NCI-H460 (cell line): ENCODE results near the gene MYO6. TPM values are rescaled to one million over a fixed set of nuclear protein-coding genes. Genes with fewer than 3 reads are reported as not detected.
"Not testable (repeated sequence)": the region's sequence is repeated elsewhere in the genome, so short reads cannot be mapped to it uniquely, and the experiment has no call there.

ENCODE experiments used
- DNase-seq: peaks from one replicate; pipeline ENCODE4 v3.0.0-alpha.2; 2016; ENCODE audit warnings: low read depth; ENCODE audit errors: extremely low read depth
- total RNA-seq: library from RNA; depleted of rRNA; stranded (reverse); fragments of >200 nt; shearing (Covaris generic); gene quantifications from 2 replicates; pipeline ENCODE4 v1.2.3, GENCODE V29; 2014

The MYO6 gene
- total RNA-seq, 1 experiment from 2014 or later = 7.8 TPM

DNA sequence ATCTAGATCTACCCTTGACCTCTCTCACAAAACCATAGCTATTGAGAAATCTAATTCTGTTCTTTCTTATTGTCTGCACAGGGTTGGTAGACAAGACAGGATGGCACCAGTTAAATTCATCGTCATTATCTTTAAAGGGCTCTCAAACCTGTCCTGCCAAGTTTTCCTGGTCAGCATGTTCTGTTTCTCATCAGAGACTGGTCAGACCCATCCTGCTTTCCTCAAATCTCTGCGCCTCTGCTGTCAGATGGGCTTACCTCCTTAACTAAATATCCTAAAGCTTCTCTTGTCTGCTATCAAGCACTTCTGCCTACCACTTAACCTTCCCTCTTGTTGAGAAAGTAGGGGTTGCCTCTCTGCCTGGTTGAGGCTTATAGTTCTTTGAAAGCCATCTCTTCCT, 125.2 kb downstream of the MYO6 start:
- no peak for DNase-seq

DNA sequence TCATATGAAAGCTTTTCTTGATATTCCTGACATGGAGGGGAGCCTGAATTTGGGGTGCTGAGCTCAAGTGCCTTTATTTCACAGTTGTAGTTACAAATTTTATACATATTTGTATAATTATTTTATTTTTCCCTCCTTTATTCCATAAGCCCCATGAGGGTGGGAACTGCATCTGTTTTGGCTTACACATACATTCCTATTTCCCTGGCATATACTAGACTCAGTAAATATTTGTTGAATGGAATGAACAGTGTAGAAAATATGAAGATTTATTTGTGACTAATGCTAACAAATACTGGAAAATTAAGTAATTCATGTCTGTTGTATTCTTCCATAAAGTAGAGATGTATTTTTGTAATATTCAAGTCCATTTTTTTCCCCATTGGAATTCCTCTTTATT, 127.1 kb downstream of the MYO6 start:
- DNase-seq = no peak

DNA sequence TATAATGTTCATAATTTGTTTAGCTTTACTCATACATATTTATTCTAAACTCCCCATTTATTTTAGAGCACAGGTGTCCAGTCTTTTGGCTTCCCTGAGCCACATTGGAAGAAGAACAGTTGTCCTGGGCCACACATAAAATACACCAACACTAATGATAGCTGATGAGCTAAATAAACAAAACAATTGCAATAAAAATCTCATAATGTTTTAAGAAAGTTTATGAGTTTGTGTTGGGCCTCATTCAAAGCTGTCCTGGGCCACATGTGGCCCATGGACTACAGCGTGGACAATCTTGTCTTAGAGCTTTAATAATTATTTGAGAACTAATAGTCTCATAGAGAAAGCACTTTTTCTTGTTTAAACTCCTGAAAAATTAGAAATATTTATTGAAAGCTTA, 131.3 kb downstream of the MYO6 start:
- DNase-seq = no peak

- no peak for DNase-seq
Measured at GRCh38 chr6:75882734-75883133, 133.7 kb downstream of the MYO6 start.

DNA sequence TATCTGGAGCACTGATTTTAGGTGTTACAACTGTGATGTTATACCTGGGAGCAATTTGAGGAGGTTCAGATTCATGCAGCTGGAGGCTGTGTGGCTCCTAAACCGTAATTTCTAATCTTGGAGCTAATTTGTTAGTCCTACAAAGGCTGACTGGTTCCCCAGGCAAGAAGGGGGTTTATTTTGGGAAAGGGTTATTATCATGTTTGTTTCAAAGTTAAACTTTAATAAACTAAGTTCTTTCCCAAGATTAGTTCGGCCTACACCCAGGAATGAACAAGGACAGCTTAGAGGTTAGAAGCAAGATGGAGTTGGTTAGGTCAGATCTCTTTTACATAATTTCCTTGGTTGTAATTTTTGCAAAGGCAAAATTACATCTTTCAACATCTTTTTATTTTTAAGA, 135.8 kb downstream of the MYO6 start:
- DNase-seq = no peak

GRCh38 chr6:75892384-75892783, 143.3 kb downstream of the MYO6 start:
- no peak for DNase-seq

GRCh38 chr6:75893058-75893775, 144.2 kb downstream of the MYO6 start:
- peak; percentile 55 for DNase-seq

GRCh38 chr6:75893776-75894152, 144.7 kb downstream of the MYO6 start:
- peak; percentile 5 for DNase-seq

DNA sequence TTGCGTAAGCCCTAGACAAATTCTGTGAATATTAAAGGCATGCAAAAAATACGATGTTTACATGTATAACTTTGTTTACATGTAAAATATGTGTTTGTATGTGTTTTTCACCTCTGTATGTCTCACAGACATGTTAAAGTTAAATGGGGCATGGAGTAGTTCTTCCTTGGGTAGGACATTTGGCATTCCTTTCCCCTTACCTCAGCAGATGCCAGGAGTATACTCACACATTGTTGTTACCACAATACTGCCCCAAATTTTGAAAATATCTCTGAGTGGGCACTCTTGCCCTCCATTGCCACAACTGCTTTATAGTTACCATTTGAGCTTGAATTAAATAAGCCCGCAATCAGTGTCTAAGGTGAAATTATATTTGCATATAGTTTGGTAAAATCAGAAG, 147.5 kb downstream of the MYO6 start:
- DNase-seq = no peak

- DNase-seq = not testable (repeated sequence)
Measured at GRCh38 chr6:75900216-75900615, 151.2 kb downstream of the MYO6 start.

DNA sequence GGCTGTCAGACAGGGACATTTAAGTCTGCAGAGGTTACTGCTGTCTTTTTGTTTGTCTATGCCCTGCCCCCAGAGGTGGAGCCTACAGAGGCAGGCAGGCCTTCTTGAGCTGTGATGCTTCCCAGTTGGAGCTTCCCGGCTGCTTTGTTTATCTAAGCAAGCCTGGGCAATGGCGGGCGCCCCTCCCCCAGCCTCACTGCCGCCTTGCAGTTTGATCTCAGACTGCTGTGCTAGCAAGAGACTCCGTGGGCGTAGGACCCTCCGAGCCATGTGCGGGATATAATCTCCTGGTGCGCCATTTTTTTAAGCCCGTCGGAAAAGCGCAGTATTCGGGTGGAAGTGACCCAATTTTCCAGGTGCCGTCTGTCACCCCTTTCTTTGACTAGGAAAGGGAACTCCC, 156.1 kb downstream of the MYO6 start:
- not testable (repeated sequence) for DNase-seq

- no peak for DNase-seq
Measured at GRCh38 chr6:75906871-75907270, 157.8 kb downstream of the MYO6 start.

DNA sequence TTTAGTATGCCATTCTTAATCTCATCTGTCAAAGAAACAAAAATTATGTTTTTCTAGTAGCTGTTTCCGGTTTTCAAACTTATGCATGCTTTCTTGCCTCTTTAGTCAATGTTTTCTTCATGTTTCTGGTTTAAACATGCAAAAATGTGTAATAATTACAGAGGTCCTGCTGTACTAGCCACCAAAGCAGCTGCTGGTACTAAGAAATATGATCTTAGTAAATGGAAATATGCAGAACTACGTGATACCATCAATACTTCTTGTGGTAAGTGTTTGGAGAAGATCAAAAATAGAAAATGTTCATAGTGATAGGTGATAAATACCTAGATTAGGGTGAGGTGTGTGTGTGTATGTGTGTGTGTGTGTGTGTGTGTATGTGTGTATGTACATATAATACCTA, 158.4 kb downstream of the MYO6 start:
- DNase-seq = no peak

GRCh38 chr6:75913040-75913439, 164.0 kb downstream of the MYO6 start:
- no peak for DNase-seq

DNA sequence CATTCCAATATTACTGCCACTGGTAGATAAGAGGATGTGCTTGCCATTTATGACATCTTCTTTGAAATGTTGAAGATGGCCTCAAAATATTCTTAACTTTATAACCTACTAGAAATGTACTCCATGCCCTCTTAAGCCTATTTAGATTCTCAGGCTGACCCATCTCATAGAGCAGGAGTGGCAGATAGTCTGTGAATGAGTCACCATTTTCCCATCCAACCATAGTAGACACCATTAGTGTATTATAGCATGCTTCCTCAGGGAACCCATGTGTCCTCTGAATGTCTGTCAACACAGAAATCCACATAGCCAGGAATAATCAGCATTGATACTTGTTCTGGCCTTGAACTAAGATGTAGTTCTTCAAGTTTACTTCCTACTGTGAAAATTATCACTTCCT, 173.2 kb downstream of the MYO6 start:
- no peak for DNase-seq

DNA sequence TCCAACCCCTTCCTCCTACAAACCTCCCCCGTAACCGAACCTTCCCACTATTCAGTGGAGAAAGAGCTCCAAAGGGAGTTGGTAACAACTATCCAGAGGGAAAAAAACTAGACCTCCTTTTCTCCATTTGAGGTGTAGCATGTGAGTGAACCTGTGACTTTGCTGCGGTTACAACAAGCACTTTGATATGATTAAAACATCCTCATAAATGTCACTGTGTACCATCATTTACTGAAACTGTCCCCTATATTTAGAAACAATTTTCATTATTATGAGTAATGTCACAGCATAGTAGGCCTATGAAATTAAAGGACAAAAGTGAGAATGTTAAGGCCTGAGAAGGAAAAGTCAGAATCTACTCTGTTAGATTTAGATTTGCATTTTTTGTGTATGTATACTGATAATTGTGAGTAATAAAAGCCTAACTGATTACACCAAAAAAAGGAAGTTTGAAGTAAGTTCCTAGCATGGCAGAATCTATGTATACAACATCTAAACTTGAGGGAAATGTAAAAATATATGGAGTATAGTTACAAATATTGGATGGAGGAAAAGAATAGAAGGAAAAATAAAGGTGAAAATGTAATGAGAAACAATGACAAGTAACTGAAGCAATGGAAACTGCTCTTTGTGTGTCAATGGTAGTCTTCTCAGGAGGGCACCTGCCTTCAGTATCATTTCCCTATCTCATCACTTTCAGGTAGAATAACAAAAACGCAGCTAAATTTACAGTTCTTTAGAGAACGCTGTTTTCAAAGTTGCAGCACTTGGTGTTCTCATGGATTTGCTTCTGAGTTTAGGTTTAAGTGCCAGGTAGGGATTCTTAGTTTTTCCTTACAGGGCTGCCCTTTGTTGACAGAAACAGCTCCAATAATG, 177.5 kb downstream of the MYO6 start:
- DNase-seq = no peak

GRCh38 chr6:75931011-75931680, 182.1 kb downstream of the MYO6 start:
- no peak for DNase-seq

- peak; percentile 13 for DNase-seq
Measured at GRCh38 chr6:75932067-75932466, 183.0 kb downstream of the MYO6 start.

- no peak for DNase-seq
Measured at GRCh38 chr6:75933387-75933975, 184.4 kb downstream of the MYO6 start.

DNA sequence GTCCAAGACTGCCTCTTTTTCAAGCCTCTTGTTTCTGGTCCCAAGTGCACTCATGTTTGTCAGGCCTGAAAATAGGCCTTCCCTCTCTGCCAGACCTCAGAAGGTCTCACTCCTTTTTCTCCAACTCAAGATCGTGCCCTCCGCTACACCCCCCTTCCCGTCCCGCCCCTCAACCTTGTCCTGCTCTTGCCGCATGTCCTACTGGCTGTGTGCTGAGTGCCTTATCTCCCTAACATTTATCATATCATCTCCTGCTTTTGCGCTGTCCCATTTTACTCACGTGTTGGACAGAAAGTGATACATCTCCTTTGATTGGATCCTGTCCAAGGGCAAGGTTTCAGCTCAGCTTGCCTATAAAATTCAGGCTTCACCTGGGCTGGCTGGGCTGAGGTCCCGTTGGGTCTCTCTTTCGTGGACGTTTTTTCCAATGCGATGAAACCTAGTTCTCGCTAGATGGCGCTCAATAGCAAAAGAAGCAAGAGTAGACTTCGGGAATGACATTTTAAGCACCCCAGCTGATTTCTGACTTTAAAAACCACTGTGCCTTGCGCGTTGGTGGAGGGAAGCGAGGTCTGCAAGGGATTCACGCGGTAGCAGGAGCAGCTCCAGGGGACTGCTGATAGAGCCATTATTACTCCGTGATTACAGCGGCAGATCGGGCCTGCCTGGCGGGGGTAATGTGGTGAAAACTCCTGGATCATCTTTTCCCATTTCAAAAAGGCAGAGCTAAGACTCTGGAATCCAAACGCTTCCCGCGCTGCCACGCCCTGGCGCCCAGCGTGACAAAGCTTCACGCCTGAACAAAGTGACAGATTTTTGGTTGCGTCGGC, 185.8 kb downstream of the MYO6 start:
- peak; percentile 62 for DNase-seq
